Middle frontal gyrus (tissue), 1 donor: Measurements from ENCODE around the gene AVL9.
"Not testable (repeated sequence)": the region's sequence is repeated elsewhere in the genome, so short reads cannot be mapped to it uniquely, and the experiment has no call there.

Source experiments
- DNase-seq: peaks from one replicate; pipeline ENCODE4 v3.0.0-alpha.2; 2015; ENCODE audit warnings: low spot score; ENCODE audit errors: extremely low spot score

AVL9 gene

GRCh38 chr7:32587411-32587948 lies 92.2 kb downstream of the AVL9 start:
- no peak for DNase-seq

GRCh38 chr7:32588657-32589056 lies 93.4 kb downstream of the AVL9 start:
- no peak for DNase-seq

GRCh38 chr7:32591938-32592337 lies 96.6 kb downstream of the AVL9 start:
- no peak for DNase-seq

- no peak for DNase-seq
Observed at GRCh38 chr7:32592701-32593100, 97.4 kb downstream of the AVL9 start.

GRCh38 chr7:32594965-32595490 lies 99.7 kb downstream of the AVL9 start:
- DNase-seq = no peak

- DNase-seq = not testable (repeated sequence)
Observed at GRCh38 chr7:32601196-32601595, 105.9 kb downstream of the AVL9 start.

- no peak for DNase-seq
Observed at GRCh38 chr7:32602470-32602869, 107.2 kb downstream of the AVL9 start.

- DNase-seq = not testable (repeated sequence)
Observed at GRCh38 chr7:32603492-32603891, 108.2 kb downstream of the AVL9 start.

GRCh38 chr7:32604047-32604446 lies 108.8 kb downstream of the AVL9 start:
- not testable (repeated sequence) for DNase-seq

- DNase-seq = no peak
Observed at GRCh38 chr7:32605032-32605431, 109.7 kb downstream of the AVL9 start.

GRCh38 chr7:32609463-32609862 lies 114.2 kb downstream of the AVL9 start:
- no peak for DNase-seq

- no peak for DNase-seq
Observed at GRCh38 chr7:32611201-32612099, 116.2 kb downstream of the AVL9 start.

GRCh38 chr7:32616625-32617024 lies 121.3 kb downstream of the AVL9 start:
- no peak for DNase-seq

- DNase-seq = no peak
Observed at GRCh38 chr7:32618470-32618869, 123.2 kb downstream of the AVL9 start.

GRCh38 chr7:32618987-32619386 lies 123.7 kb downstream of the AVL9 start:
- DNase-seq = no peak

- DNase-seq = not testable (repeated sequence)
Observed at GRCh38 chr7:32619416-32619815, 124.1 kb downstream of the AVL9 start.

- DNase-seq = no peak
Observed at GRCh38 chr7:32631021-32631420, 135.7 kb downstream of the AVL9 start.

GRCh38 chr7:32631590-32632497 lies 136.6 kb downstream of the AVL9 start:
- not testable (repeated sequence) for DNase-seq

GRCh38 chr7:32633446-32633845 lies 138.2 kb downstream of the AVL9 start:
- not testable (repeated sequence) for DNase-seq

GRCh38 chr7:32634798-32635393 lies 139.6 kb downstream of the AVL9 start:
- not testable (repeated sequence) for DNase-seq
